GM18508 (cell line): ENCODE measurements around the gene RAB40B.
"Not testable (repeated sequence)": the region's sequence is repeated elsewhere in the genome, so short reads cannot be mapped to it uniquely, and the experiment has no call there.

Experiments
- ATAC-seq: cut with Tn5 transposase; IDR thresholded peaks from one replicate; pipeline ENCODE4 v1.9.1; 2021; ENCODE audit warnings: moderate number of reproducible peaks; ENCODE audit not compliant: insufficient read depth, unreplicated experiment

The RAB40B gene, protein sequence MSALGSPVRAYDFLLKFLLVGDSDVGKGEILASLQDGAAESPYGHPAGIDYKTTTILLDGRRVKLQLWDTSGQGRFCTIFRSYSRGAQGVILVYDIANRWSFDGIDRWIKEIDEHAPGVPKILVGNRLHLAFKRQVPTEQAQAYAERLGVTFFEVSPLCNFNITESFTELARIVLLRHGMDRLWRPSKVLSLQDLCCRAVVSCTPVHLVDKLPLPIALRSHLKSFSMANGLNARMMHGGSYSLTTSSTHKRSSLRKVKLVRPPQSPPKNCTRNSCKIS

DNA sequence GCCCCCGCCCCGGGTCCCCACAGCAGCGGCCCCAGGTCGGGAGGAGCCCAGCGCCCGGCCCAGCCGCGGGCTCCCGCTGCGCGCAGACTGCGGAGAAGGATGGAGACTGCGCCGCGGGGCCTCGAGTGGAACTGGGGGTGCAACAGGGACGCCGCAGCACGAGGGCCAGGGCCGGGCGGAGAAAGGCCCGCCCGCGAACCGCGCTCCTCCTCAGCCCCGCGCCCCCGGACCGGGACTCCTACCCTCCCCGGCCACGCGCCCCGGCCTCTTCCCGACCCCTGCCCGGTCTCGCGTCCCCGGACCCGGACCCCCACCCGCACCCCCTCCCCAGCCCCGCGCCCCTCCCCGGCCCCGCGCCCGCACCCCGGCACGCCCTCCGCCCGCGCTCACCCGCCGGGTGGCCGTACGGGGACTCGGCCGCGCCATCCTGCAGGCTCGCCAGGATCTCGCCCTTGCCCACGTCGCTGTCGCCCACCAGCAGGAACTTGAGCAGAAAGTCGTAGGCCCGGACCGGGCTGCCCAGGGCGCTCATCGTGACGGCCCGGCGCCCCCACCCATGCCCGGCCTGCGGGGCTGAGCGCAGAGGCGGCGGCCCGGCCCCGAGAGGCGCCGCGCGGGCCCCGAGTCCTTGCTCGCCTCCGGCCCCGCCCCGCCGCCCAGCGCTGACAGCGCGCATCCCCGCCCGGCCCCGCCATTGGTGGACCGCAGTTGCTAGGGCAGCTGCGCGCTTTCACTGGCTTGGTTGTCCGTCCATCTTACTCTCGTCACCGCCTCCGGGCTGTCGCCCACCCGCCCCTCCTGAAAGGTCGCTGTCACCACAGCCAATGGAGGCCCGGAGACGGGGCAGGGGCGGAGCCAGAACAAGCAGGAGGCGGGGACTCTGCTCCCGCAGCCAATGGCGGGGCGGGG, at the start of gene RAB40B:
Gene RAB40B, minus strand, starts transcription at position 634 of the 909 bp plus-strand sequence. Its CDS starts 102 bp downstream, at position 532.
- ATAC-seq = peak; percentile 82

DNA sequence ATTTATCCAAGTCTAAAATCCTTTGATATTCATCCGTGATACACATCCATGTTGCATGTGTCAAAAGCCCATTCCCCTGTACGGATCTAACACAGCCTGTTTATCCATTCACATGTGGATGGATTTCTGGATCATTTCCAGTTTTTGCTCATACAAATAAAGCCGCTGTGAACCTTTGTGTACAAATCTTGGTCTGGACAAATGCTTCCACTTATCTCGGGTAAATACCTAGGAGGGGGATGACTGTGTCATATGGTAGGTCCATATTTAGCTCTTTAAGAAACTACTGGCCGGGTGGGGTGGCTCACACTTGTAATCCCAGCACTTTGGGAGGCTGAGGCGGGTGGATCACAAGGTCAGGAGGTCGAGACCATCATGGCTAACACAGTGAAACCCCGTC, 47.0 kb upstream of the RAB40B start:
- ATAC-seq = no peak

DNA sequence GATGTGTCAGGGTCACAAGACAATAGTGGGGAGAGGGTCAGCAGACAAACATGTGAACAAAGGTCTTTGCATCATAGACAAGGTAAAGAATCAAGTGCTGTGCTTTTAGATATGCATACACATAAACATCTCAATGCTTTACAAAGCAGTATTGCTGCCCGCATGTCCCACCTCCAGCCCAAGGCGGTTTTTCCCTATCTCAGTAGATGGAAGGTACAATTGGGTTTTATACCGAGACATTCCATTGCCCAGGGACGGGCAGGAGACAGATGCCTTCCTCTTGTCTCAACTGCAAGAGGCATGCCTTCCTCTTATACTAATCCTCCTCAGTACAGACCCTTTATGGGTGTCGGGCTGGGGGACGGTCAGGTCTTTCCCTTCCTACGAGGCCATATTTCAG, 46.2 kb upstream of the RAB40B start:
- ATAC-seq = not testable (repeated sequence)

DNA sequence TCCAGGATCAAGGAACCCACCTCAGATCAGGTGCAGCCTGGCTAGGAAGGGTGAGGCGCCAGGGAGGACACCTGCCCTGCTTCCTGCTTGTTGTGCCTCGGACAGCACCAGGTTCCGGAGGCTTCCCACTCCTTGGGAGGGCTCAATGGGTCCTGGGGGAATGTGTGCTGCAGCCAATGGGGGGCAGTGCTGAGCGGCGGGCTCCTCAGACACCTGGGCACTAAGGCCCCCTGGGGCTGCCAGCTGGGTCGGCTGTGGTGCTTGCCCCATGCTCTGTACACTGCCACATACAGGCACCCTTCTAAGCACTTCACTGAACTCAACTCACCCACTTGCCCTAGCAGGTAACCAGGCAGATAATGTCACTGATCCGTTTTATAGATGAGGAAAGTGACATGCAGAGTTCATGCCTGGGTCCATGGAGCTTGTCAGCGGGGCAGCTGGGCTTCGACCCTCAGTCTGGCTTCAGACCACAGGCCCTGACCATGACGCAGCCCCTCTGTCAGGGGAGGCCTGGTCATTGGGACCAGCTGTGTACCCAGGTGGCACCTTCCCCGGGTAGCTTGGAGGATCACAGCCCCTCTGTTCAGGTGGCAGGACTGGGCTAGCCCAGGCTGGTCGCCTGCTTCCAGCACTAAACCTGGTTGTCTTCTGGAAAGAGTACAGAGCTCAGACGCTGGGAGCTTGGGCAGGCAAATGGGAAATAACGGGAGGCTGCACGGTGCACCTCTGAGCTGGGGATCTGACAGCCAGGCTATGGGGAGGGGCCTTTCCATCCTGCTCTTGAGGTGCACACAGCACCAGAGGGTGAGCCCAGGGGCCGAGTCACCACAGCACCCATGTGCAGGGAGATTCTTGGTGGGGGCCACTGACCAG, 45.1 kb upstream of the RAB40B start:
- ATAC-seq = no peak

DNA sequence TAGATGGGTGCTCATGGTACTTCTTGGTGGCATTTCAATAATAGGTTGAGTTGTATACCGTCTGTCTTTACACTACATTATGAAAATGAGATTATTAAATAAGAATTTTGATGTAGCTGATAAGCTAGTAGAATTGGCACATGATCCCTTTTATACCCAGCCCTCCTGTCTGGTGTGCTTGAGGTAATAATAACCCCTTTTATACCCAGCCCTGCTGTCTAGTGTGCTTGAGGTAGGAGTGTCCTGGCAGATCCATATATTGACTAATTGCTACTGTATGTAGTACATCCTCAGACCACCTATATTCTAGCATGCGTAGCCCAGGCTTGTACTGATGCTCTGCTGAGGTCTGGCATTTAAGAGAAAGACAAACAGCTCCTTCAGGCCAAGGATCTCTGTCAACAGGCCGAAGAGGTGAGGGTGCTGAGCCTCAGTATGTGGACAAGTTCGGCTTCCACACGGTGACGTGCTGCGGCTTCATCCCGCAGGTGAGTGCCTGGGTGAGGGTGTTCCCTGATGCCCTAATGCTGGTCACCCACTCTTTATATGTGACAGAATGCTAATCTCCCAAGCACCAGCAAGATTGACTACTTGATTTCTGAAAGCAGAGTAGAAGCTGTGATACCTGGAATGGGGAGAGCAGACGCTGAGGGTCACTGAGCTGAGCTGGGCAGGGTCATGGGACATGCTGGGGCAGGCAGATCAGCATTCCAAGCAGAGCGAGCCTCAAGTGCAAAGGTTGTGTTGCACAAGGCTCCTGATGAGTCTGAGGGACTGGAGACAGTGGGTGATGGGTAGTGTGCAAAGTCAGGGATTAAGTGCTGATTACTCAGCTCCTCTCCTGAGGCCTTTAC, 42.6 kb upstream of the RAB40B start:
- no peak for ATAC-seq

DNA sequence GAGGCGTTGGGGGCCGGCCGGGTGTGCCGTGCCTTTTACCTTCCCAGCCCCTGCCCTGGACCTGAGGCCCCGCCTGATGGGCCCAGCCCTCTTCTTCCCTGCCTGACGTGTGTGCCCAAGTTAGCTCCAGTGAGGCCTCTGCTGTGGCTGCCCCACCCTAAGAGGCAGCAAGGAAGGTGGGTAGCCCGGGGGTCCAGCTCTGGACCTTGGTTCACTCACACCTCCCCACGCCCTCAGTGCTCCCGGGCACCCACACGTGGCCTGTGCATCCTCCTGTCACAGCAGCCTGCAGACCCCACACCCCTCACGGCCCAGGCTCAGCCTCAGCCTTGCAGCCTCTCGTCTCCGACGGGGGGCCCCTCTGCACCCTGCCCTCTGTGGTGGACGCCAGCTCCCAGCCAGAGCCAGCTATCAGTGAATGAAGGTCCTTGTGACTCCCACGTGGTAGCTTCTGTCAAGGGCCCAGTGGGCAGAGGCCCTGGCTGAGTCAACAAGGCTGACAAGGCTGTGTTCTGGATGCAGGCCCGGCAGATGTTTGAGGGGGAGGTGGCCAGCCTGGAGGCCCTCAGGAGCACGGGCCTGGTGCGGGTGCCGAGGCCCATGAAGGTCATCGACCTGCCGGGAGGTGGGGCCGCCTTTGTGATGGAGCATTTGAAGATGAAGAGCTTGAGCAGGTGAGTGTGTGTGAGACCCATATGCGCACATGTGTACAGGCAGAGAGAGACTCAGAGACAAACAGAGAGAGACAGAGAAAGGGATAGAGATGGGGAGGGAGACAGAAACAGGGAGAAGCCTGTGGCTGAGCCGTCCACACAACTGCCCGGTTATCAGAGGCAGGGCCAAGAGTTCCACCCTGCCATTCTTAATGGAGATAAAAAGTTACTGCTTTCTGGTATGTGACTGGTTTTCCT, 39.7 kb upstream of the RAB40B start:
- ATAC-seq = no peak

DNA sequence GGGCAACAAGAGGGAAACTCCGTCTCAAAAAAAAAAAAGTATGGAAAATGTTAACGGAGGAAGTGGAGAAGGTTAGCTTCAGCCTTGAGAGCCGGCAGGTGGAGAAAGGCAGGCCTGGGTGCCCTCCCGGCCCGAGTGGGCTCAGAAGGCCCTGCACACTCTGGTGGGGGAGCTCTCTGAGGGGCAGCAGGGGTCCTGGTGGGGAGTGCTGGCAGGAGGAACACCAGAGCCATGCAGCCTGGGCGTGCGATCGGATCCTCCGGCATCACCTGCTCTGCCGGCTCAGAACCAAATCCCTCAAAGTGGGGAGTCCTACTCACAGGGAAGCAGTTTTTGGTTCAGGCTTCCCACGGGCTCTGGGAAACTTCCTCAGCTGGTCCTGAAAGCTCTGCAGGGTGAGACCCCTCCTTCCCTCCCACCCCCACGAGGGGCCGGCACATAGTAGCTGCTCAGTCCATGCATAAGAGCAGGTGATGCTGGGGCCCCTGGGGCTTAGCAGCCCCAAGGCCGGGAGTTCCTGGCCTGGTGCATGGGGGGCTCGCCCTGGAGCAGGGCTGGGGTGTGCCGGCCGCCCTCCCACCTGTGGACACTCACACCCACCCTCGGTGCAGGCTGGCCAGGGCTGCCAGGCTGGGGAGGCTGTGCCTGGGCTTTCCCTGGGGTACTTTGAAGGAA, 38.1 kb upstream of the RAB40B start:
- ATAC-seq = no peak

DNA sequence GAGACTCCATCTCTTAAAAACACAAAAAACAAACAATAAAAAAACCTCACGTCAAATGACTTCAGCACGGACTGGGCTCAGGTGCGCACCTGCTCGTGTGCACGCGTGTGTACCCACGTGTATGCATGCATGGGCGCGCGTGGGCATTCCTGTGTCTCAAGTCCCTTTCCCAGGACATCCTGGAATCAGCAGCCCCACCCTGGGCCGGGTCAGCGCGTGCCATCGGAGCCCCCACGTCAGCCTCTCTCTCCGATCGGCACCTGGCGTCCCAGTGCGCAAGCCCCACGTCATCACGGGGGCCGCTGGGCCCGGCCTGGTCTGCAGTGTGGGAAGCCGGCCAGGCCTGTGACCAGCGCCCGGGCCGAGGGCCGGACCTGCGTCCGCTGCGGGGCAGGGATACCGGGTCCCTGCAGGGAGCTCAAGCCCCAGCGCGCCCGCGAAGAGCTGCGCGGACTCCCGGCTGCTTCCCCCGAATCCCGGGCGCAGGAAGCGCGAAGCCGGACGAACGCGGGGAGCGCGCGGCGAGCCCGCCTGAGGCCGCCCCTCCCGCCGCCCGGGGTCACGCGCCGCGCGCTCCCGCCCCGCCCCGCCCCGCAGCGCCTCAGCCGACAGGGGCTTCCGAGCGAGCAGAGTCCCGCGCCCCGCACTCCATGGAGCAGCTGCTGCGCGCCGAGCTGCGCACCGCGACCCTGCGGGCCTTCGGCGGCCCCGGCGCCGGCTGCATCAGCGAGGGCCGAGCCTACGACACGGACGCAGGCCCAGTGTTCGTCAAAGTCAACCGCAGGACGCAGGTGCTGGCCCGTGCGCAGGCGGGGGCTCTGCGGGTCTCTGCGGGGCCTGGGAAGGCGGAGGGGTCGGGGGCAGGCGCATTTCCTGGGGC, 36.7 kb upstream of the RAB40B start, which contains the start of gene FN3K:
Gene FN3K, plus strand, starts transcription at position 629 of the 880 bp plus-strand sequence. Its CDS starts 22 bp downstream, at position 651.
- no peak for ATAC-seq

DNA sequence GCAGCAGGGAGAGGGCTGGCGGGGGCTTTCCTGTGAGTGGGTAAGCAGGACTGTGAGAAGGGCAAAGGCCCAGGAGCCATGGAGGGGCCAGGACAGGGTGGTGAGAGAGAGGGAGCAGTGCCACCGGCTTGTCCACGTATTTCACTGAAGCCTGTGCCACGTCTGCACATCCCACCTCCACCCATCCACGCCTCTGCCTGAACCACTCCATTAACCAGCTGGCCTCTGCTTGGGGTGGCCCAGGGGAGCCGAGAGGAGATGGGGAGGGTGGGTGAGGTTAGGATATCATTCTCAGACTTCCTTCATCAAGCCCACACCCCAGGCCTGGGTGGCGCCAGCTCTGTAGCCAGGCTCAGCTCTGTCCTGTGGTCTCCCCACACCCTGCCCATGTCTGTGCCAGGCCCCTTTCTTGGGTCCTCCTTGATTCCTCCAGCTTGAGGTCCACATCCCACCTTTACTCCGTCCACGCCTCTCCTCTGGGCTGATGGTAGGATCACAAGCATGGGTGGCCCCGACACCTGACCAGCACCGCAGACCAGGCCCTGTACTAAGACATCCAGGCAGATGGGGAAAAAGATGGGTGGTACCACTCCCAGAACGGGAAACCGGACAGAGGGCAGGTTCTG, 33.7 kb upstream of the RAB40B start:
- no peak for ATAC-seq

DNA sequence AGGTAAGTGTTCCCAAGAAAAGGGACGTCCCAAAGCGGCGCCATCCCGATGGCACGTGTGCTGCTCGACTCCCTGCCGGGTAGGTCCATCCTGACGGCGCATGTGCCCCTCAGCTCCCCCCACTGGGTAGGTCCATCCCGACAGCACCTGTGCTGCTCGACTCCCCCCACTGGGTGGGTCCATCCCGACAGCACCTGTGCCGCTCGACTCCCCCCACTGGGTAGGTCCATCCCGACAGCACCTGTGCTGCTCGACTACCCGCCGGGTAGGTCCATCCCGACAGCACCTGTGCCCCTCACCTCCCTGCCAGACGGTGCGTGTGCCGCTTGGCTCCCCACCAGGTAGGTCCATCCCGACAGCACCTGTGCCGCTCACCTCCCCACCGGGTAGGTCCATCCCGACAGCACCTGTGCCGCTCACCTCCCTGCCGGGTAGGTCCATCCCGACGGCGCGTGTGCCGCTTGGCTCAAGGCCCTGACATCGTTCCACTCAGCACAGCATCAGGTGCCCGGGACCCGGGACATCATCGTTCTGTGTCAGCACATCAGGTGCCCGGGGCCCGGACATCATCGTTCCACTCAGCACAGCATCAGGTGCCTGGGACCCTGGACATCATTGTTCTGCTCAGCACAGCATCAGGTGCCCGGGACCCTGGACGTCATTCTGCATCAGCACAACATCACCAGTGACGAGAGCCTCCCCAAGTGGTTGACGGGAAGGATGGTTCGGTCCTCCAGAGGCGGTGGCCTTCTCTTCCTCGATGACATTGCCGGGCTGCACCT, 31.2 kb upstream of the RAB40B start:
- no peak for ATAC-seq

DNA sequence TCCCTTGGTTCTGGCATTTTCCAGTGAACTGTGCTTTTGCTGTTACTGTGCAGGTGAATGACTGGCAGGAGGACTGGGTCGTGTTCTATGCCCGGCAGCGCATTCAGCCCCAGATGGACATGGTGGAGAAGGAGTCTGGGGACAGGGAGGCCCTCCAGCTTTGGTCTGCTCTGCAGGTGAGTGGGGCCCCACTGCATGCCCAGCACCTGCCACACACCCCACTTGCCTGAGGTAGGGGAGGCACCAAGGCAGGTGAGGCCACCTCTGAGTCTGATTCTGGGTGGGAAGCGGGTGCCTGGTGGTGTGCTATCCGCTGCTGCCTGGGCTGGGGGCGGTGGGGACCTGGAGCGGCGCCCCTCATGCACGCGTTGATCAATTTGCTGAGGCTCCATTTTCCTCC, 27.9 kb upstream of the RAB40B start:
- ATAC-seq = no peak

DNA sequence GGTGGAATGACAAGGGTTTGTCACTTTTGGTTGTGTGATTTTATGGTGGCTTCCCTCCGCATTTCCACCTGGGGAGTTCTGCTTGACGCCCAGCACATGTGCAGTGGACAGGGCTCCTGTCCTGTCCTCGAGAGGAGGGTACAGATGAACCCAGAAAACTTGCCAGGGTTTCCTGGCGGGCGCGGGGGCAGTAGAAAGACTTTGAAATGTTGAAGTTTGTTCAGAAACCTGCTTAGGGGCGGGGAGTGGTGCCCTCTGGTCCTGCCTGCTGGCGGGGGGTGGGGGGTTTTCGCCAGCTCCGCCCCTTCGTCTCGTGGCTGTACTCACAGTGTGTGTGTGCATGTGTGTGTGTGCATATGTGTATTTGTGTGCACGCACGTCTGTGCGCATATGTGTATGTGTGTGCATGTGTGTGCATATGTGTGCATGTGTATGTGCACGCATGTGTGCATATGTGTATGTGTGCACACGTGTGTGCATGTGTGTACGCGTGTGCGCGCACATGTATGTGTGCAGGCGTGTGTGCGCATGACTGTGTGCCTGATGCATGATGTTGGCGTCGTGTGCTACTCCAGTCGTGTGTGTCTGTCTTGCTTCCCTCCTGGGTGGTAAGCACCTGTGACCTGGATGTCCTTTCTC, 24.8 kb upstream of the RAB40B start:
- no peak for ATAC-seq

DNA sequence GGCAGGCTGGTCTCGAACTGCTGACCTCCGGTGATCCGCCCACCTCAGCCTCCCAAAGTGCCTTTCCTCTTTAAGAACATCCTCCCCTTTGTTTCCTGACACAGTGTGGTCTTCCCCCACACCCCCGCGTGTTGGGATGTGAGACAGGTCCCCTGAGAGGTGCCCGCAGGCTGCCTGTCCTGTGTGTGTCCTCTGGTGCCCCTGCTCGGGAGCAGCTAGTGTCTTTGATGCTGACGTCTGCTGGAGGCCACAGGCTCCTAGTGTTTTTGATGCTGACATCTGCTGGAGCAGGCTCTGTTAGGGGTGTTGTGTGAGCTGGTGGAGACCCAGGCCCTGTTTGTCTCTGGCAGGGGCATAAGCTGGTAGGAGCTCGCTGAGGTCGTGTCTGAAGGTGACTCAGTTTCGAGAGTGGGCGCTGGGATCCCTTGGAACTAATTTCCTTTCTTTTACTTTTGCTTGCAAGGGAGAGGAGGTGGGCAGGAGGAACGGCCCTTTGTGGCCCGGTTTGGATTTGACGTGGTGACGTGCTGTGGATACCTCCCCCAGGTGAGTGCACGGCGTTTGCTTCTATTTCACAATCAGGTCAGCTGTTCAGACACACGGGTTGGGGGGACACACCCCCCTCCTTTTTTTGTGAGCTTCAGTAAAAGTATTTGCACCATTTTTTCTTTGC, 24.0 kb upstream of the RAB40B start:
- ATAC-seq = no peak

DNA sequence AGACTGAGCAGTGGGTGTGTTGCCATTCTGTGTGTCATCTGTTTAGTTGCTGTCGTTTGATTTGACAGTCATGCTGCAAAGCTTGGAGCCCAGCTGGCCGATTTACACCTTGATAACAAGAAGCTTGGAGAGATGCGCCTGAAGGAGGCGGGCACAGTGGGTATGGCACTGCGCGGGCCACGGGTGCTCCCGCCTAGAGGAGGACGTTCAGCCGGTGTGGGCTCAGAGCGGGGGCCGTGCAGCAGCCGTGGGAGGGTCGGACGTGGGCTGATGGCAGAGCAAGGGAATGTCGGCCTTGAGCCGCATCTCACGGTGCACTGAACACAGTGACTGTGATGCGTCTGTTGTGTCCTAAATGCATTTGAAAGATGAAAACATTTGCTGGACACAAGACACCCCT, 21.7 kb upstream of the RAB40B start:
- no peak for ATAC-seq
